ENCODE measurements around the gene RNF144A.

DNA sequence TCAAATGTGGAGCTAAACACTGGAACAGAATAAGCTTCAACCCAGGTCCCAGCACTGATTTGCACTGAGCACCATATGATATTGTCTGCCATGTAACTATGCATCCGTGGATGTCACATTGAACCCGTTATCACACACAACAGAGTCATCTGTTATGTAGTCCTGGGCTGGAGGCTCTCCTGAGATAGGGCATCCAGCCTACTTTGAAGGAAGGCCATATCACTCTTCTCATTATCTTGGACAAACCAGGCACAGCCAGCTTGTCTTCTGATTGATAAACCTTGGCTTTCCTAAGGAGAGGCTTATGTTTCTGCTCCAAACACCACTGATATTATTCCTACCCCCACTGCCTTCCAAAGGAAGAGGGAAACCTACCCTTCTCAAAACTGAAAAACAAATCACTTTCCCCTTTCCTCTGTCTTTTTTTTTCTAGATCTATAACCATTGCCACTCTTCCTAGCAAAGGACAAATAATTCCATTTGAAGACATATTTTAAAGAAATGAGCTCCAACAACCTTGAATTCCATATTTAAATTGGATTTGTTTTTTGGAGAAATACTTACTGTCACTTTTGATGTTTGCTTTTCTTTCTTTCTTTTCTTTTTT, 23.2 kb upstream of the RNF144A start:
- TF ChIP-seq, protein P1, sequence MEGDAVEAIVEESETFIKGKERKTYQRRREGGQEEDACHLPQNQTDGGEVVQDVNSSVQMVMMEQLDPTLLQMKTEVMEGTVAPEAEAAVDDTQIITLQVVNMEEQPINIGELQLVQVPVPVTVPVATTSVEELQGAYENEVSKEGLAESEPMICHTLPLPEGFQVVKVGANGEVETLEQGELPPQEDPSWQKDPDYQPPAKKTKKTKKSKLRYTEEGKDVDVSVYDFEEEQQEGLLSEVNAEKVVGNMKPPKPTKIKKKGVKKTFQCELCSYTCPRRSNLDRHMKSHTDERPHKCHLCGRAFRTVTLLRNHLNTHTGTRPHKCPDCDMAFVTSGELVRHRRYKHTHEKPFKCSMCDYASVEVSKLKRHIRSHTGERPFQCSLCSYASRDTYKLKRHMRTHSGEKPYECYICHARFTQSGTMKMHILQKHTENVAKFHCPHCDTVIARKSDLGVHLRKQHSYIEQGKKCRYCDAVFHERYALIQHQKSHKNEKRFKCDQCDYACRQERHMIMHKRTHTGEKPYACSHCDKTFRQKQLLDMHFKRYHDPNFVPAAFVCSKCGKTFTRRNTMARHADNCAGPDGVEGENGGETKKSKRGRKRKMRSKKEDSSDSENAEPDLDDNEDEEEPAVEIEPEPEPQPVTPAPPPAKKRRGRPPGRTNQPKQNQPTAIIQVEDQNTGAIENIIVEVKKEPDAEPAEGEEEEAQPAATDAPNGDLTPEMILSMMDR (IDR thresholded peaks at IDR 0.05) = no peak
- TF ChIP-seq TAF1 (IDR thresholded peaks at IDR 0.05; ENCODE audit: borderline replicate concordance, low read depth, low read length) (no peak), EP300 (IDR thresholded peaks at IDR 0.05; ENCODE audit: borderline replicate concordance in 1 of 2, low read depth in 1 of 2, low read length in 1 of 2) (no peak), YY1 (IDR thresholded peaks at IDR 0.05; ENCODE audit: low read depth) (no peak), SIN3A (IDR thresholded peaks at IDR 0.05; ENCODE audit: borderline replicate concordance, low read depth, low read length) (no peak), POLR2AphosphoS5 (IDR thresholded peaks at IDR 0.05; ENCODE audit: low read depth, low read length) (no peak), TCF12 (IDR thresholded peaks at IDR 0.05) (no peak), GABPA (IDR thresholded peaks at IDR 0.05; ENCODE audit: low read depth) (no peak), RAD21 (IDR thresholded peaks at IDR 0.05; ENCODE audit: low read length) (no peak)
- TF ChIP-seq, protein P2, sequence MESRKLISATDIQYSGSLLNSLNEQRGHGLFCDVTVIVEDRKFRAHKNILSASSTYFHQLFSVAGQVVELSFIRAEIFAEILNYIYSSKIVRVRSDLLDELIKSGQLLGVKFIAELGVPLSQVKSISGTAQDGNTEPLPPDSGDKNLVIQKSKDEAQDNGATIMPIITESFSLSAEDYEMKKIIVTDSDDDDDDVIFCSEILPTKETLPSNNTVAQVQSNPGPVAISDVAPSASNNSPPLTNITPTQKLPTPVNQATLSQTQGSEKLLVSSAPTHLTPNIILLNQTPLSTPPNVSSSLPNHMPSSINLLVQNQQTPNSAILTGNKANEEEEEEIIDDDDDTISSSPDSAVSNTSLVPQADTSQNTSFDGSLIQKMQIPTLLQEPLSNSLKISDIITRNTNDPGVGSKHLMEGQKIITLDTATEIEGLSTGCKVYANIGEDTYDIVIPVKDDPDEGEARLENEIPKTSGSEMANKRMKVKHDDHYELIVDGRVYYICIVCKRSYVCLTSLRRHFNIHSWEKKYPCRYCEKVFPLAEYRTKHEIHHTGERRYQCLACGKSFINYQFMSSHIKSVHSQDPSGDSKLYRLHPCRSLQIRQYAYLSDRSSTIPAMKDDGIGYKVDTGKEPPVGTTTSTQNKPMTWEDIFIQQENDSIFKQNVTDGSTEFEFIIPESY (IDR thresholded peaks at IDR 0.05; ENCODE audit: borderline replicate concordance, low read depth) = no peak
- TF ChIP-seq, protein P3, sequence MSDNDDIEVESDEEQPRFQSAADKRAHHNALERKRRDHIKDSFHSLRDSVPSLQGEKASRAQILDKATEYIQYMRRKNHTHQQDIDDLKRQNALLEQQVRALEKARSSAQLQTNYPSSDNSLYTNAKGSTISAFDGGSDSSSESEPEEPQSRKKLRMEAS (IDR thresholded peaks at IDR 0.05; ENCODE audit: low read depth) = no peak
- TF ChIP-seq, protein P4, sequence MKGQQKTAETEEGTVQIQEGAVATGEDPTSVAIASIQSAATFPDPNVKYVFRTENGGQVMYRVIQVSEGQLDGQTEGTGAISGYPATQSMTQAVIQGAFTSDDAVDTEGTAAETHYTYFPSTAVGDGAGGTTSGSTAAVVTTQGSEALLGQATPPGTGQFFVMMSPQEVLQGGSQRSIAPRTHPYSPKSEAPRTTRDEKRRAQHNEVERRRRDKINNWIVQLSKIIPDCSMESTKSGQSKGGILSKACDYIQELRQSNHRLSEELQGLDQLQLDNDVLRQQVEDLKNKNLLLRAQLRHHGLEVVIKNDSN (IDR thresholded peaks at IDR 0.05; ENCODE audit: borderline replicate concordance, low read depth) = no peak
